BJ (cell line): ENCODE data around the gene NSUN3. TPM values are rescaled to one million over a fixed set of nuclear protein-coding genes. Genes with fewer than 3 reads are reported as not detected.

ENCODE experiments used
- CTCF ChIA-PET: fragments of 350-600 bp; formaldehyde crosslinking; extraction: SDS; loops from one replicate; lab custom pipeline; 2021; ENCODE audit warnings: antibody characterized with exemption, inconsistent platforms; lab: Yijun Ruan, JAX
- POLR2A ChIA-PET: fragments of 300-600 bp; sonication (Branson Sonifier 250); formaldehyde crosslinking; extraction: SDS; loops from one replicate; lab custom pipeline; 2021; ENCODE audit warnings: antibody characterized with exemption; lab: Charles Lee
- DNase-seq: peaks from one replicate; pipeline ENCODE4 v3.0.0-alpha.2; 2011; ENCODE audit warnings: low read depth
- H3K27me3 ChIP-seq: 2 replicates; pipeline ENCODE4 v1.6.0; 2011; ENCODE audit warnings: low read length; ENCODE audit not compliant: control insufficient read depth, insufficient read depth
- H3K36me3 ChIP-seq: 2 replicates; pipeline ENCODE4 v1.5.1; 2011; ENCODE audit warnings: low read length; ENCODE audit not compliant: control insufficient read depth, insufficient read depth
- H3K4me3 ChIP-seq: 2 replicates; pipeline ENCODE4 v1.5.1; 2011; ENCODE audit warnings: low read depth, mild to moderate bottlenecking, control low read depth, low read length
- CTCF ChIP-seq: IDR thresholded peaks from 2 replicates; pipeline ENCODE4 v1.5.1; 2011; ENCODE audit warnings: low read depth, mild to moderate bottlenecking, control low read depth, inconsistent platforms, low read length, moderate library complexity; ENCODE audit not compliant: insufficient read depth
- polyA plus RNA-seq: library from polyadenylated mRNA; depleted of rRNA; stranded (reverse); fragments of >200 nt; gene quantifications from 2 replicates; pipeline ENCODE4 v1.2.3, GENCODE V29; 2011

NSUN3 gene
- polyA plus RNA-seq, 1 experiment: 8.7 TPM

GRCh38 chr3:94046533-94046932, 16.3 kb upstream of the NSUN3 start:
- POLR2A ChIA-PET: no interaction called here
- Histone ChIP-seq H3K36me3 (no peaks in the 10 kb centered on the region), H3K4me3 (no peak overlapping the region), H3K27me3 (no peaks in the 10 kb centered on the region)
- no peak for DNase-seq
- TF ChIP-seq CTCF: no peak
- CTCF ChIA-PET: no interaction called here

DNA sequence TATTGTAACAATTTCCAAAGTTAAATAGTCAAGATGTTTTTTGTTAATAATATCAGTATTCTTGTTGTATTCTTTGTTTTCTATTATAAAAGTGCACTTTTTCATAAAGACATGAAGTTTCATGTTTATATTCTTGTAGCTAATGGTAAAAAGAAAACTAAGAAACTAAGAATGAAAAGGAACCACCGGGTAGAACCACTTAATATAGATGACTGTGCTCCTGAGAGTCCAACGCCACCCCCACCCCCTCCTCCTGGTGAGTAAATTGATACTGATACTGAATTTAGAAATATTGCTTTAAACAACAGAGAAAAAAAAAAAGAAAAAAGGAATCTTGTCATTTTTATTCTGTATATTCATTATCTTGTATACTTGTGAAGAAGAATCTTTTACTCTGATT, 13.6 kb upstream of the NSUN3 start:
- Histone ChIP-seq H3K27me3 (no peaks in the 10 kb centered on the region), H3K36me3 (no peaks in the 10 kb centered on the region), H3K4me3 (no peak overlapping the region)
- ChIA-PET POLR2A (no interaction called here), CTCF (no interaction called here)
- TF ChIP-seq CTCF: no peak
- no peak for DNase-seq

DNA sequence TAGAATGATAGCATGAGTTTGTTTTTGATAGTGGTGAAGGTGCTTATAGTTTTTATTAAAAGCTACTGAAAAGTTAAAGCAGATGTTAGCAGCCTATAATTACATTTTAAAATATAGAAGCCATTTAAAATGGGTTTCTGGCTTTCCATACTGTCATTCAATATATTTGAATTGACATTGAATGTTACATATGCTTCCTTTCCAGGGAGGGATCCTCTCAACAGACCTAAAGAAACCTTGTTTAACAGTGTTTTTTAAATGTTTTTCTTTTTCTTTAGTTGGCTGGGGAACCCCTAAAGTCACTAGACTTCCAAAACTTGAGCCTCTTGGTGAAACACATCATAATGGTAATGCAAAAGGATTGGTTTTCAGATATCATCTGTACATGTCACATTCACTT, 12.3 kb upstream of the NSUN3 start:
- DNase-seq: no peak
- Histone ChIP-seq H3K36me3 (no peaks in the 10 kb centered on the region), H3K27me3 (no peaks in the 10 kb centered on the region), H3K4me3 (no peak overlapping the region)
- CTCF ChIA-PET: interaction anchor here (1.6 kb wide), 1 partner anchor 14 kb away, joined by 6 read pairs; no protein-coding TSS in a partner anchor
- POLR2A ChIA-PET: no interaction called here
- TF ChIP-seq CTCF: no peak

DNA sequence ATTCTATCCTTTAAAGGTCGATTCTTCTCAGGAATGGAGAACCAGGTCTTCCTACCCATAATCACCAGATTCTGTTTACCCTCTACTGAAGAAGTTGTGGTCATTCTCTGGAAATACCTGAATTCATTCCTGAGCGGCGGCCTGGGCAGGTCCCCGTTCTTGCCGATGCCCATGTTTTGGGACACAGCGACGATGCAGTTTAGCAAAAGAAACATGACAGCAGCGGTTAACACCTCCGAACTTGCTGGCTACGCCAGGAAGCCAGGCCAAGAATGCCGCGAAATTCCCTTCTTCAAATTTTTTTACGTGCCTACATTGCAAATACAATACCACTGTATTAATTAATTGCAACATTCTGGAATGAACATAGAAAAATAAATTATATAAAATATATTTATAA, 1.6 kb upstream of the NSUN3 start:
- no peak overlapping the region for H3K4me3 ChIP-seq
- ChIA-PET POLR2A (no interaction called here), CTCF (no interaction called here)
- TF ChIP-seq CTCF: no peak
- no peaks in the 10 kb centered on the region for H3K36me3 ChIP-seq
- H3K27me3 ChIP-seq: no peaks in the 10 kb centered on the region
- DNase-seq: no peak

DNA sequence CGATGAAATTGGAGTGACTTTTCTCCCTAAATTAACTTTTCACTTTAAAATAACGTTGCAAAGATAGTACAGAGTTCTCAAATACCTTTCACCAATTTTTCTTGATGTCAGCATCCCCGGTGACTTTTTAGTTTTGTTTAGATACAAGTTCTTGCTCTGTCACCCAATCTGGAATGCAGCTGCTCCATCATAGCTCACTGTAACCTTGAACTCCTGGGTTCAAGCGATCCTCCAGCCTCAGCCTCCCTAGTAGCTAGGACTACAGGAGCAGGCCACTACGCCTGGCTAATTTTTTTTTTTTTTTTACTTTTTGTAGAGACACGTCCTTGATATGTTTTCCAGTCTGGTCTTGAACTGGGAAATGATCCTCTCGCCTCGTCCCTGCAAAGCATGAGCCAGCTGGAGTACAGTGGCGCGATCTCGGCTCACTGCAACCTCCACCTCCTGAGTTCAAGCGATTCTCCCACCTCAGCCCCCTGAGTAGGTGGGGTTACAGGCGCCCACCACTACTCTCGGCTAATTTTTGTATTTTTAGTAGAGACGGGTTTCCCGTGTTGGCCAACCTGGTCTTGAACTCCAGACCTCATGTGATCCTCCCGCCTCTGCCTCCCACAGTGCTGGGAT, 747 bp downstream of the NSUN3 start:
- no peak for DNase-seq
- no peaks in the 10 kb centered on the region for H3K36me3 ChIP-seq
- peak overlapping the region; percentile 70 for H3K4me3 ChIP-seq
- no peaks in the 10 kb centered on the region for H3K27me3 ChIP-seq
- ChIA-PET POLR2A (no interaction called here), CTCF (interaction anchor here (1.2 to 1.7 kb wide), 4 partner anchors 27 to 60 kb away, joined by 4 to 7 read pairs (median 4); no protein-coding TSS in a partner anchor)
- no peak for TF ChIP-seq CTCF
